Peyer's patch (tissue), 4 donors: ENCODE data around the gene PKD2. TPM values are rescaled to one million over a fixed set of nuclear protein-coding genes. Genes with fewer than 3 reads are reported as not detected.
"Not testable (repeated sequence)": the region's sequence is repeated elsewhere in the genome, so short reads cannot be mapped to it uniquely, and the experiment has no call there.

Source experiments
- DNase-seq, 3 donors: peaks; one replicate each; pipeline ENCODE4 v3.0.0-alpha.2; 2017 to 2019
- H3K27ac ChIP-seq, 4 donors: fragments of 200-600 bp; sonication (generic); one replicate each; pipeline ENCODE4 v1.5.1; 2016 to 2019
- H3K27me3 ChIP-seq, 2 donors: fragments of 200-600 bp; sonication (generic); one replicate each; pipeline ENCODE4 v1.5.1; 2019
- H3K36me3 ChIP-seq, 3 donors: fragments of 200-600 bp; sonication (generic); one replicate each; pipeline ENCODE4 v1.5.1; 2016 to 2019
- H3K4me1 ChIP-seq, 4 donors: fragments of 200-600 bp; sonication (generic); one replicate each; pipeline ENCODE4 v1.5.1; 2016 to 2019
- H3K4me3 ChIP-seq, 4 donors: fragments of 200-600 bp; sonication (generic); 1 replicate in 3 of 4; 2 replicates in 1 of 4; pipeline ENCODE4 v1.5.1; 2016 to 2019; ENCODE audit warnings: mild to moderate bottlenecking in 1 of 4
- H3K9me3 ChIP-seq, 4 donors: fragments of 200-600 bp; sonication (generic); one replicate each; pipeline ENCODE4 v1.5.1; 2016 to 2019; ENCODE audit warnings: mild to moderate bottlenecking in 1 of 4
- CTCF ChIP-seq, 6 experiments: fragments of 450-650 bp in 4 of 6; fragments of 200-600 bp in 2 of 6; sonication (generic) in 1 of 6; IDR thresholded peaks; one replicate each; pipeline ENCODE4 v1.5.1; 2017 to 2019; ENCODE audit warnings: antibody characterized with exemption in 6 of 6, mild to moderate bottlenecking in 3 of 6, moderate library complexity in 1 of 6
- POLR2A ChIP-seq, 2 donors: fragments of 450-650 bp; IDR thresholded peaks; one replicate each; pipeline ENCODE4 v1.5.1; 2017; ENCODE audit warnings: antibody characterized with exemption in 2 of 2, mild to moderate bottlenecking in 2 of 2, moderate library complexity in 2 of 2
- total RNA-seq, 4 donors: library from RNA; depleted of rRNA; stranded (reverse); fragments of >200 nt; gene quantifications; one replicate each; pipeline ENCODE4 v1.1.0, GENCODE V29; 2016

The PKD2 gene
- total RNA-seq, 4 donors from 2014 or later = 9.8 to 238 (median 23.4) TPM

- TF ChIP-seq CTCF (IDR thresholded peaks at IDR 0.05) (no peak), POLR2A (IDR thresholded peaks at IDR 0.05) (no peak)
- H3K4me3 ChIP-seq = no peak overlapping the region
Measured at GRCh38 chr4:88018466-88018865, 11.0 kb downstream of the PKD2 start.

GRCh38 chr4:88021824-88022223 lies 14.4 kb downstream of the PKD2 start:
- no peak for TF ChIP-seq POLR2A (IDR thresholded peaks at IDR 0.05)
- TF ChIP-seq CTCF (IDR thresholded peaks at IDR 0.05) = no peak
- H3K4me3 ChIP-seq = no peak overlapping the region
- no peaks in the 10 kb centered on the region for H3K27me3 ChIP-seq
- no peak for DNase-seq
- H3K4me1 ChIP-seq = peaks cover 0 to 14% (median 0%) of the 10 kb centered on the region in 4 donors
- H3K36me3 ChIP-seq = no peaks in the 10 kb centered on the region
- H3K9me3 ChIP-seq = peaks cover 0 to 8% (median 0%) of the 10 kb centered on the region in 4 donors
- peak overlapping the region in 1 of 4 donors; percentile 8 for H3K27ac ChIP-seq

More at GRCh38 chr4:88018466-88018865, 11.0 kb downstream of the PKD2 start:
- H3K36me3 ChIP-seq = no peaks in the 10 kb centered on the region
- H3K27me3 ChIP-seq = no peaks in the 10 kb centered on the region
- peak overlapping the region in 3 of 4 donors; percentile 48 to 84 (median 72) for H3K27ac ChIP-seq
- peaks cover 0 to 21% (median 0%) of the 10 kb centered on the region in 4 donors for H3K4me1 ChIP-seq
- DNase-seq = no peak
- no peaks in the 10 kb centered on the region for H3K9me3 ChIP-seq

DNA sequence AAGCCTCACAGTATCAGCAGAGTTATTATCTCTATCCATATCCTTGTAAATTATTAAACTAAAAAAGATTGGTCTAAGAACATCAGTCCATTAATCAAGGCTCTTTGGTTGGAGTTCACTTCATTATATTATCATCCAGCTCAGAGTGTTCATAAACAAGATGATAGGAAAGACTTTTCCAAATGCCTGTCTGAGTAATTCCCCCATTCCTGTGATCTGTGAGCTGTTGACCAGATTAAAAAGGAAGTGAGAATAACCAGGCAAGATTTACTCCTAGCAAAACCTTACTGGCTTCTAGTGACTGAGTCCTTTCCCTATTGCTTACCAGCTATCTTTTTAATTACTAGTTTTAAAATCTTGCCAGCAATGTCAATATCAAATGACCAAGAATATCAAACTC lies 14.9 kb downstream of the PKD2 start:
- H3K4me3 ChIP-seq = no peak overlapping the region
- peak overlapping the region in 1 of 4 donors; percentile 8 for H3K27ac ChIP-seq
- H3K27me3 ChIP-seq = no peaks in the 10 kb centered on the region
- no peaks in the 10 kb centered on the region for H3K36me3 ChIP-seq
- DNase-seq = no peak
- H3K9me3 ChIP-seq = peaks cover 0 to 8% (median 0%) of the 10 kb centered on the region in 4 donors
- no peak for TF ChIP-seq CTCF (IDR thresholded peaks at IDR 0.05)
- no peak for TF ChIP-seq POLR2A (IDR thresholded peaks at IDR 0.05)
- peaks cover 0 to 14% (median 0%) of the 10 kb centered on the region in 4 donors for H3K4me1 ChIP-seq

GRCh38 chr4:88025868-88026661 lies 18.6 kb downstream of the PKD2 start:
- not testable (repeated sequence) for H3K27ac ChIP-seq, H3K27me3 ChIP-seq, H3K9me3 ChIP-seq, H3K4me3 ChIP-seq, DNase-seq, H3K36me3 ChIP-seq
- H3K4me1 ChIP-seq = peaks cover 0 to 14% (median 0%) of the 10 kb centered on the region in 4 donors

DNA sequence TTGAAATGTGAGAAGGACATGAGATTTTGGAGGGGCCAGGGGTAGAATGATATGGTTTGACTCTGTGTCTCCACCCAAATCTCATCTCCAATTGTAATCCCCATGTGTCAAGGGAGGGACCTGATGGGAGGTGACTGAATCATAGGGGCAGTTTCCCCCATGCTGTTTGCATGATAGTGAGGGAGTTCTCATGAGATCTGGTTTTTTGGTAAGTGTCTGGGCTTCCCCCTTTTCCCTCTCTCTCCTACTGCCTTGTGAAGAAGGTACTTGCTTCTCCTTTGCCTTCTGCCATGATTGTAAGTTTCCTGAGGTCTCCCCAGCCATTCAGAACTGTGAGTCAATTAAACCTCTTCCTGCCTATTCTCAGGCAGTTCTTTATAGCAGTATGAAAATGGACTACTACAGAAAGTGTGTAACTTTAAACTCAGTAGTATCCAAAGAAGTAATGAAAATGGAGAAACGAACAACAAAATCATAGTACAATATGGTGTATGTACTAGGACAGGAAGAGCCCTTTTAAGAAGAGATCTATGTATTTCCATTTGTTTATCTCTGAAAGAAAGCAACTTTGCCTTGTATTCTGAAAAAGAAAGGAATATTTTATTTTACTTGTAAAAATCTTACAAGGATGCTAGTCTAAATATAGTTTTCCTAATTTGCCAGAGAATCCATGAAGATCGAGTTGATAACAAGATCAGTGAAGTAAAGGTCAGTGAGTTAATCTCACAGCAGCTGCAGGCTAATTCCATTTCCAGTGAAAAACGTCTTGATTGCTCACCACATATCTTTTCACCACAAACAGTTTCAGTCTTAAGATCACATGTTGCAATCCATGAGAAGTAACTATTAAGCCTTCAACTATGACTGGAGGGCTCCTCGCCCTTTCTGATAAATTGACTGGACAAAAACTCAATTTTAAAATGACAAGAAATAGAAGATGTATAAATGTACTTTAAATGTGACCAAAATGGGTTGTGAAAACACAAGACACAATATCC lies 20.5 kb downstream of the PKD2 start:
- peaks cover 0 to 3% (median 0%) of the 10 kb centered on the region in 4 donors for H3K4me1 ChIP-seq
- no peak for TF ChIP-seq CTCF (IDR thresholded peaks at IDR 0.05)
- TF ChIP-seq POLR2A (IDR thresholded peaks at IDR 0.05) = no peak
- no peaks in the 10 kb centered on the region for H3K36me3 ChIP-seq
- H3K9me3 ChIP-seq = peaks cover 0 to 8% (median 0%) of the 10 kb centered on the region in 4 donors
- H3K27ac ChIP-seq = peak overlapping the region in 2 of 4 donors; percentile 27 to 31
- H3K27me3 ChIP-seq = no peaks in the 10 kb centered on the region
- H3K4me3 ChIP-seq = no peak overlapping the region
- DNase-seq = no peak
